Renal cortex interstitium (tissue), 11 donors: ENCODE results near the gene TOX2. TPM values are rescaled to one million over a fixed set of nuclear protein-coding genes. Genes with fewer than 3 reads are reported as not detected.

Experiments
- DNase-seq, 11 donors: peaks; one replicate each; pipeline ENCODE4 v3.0.0-alpha.2; 2013; ENCODE audit warnings: low read depth in 9 of 11, low spot score in 4 of 11; ENCODE audit errors: extremely low read depth in 1 of 11
- polyA plus RNA-seq, 3 donors: library from polyadenylated mRNA; unstranded; fragments of 120-200 nt; gene quantifications; one replicate each; pipeline ENCODE4 v1.2.1, GENCODE V29; 2013; ENCODE audit not compliant: insufficient read length in 3 of 3

TOX2 gene
- polyA plus RNA-seq, 3 donors = 2.7 to 4.7 (median 4.2) TPM

DNA sequence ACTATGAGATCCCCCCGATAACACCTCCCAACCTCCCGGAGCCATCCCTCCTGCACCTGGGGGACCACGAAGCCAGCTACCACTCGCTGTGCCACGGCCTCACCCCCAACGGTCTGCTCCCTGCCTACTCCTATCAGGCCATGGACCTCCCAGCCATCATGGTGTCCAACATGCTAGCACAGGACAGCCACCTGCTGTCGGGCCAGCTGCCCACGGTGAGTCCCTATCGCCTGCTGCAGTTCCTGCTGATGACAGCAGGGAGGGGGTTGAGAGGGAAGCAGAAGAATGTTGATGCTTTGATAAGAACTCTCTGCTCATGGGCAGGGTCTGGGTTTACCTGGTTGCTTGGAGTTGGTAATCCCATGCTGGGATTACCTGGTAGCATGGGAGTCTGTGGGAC is 91.9 kb downstream of the TOX2 start:
- DNase-seq = no peak

DNA sequence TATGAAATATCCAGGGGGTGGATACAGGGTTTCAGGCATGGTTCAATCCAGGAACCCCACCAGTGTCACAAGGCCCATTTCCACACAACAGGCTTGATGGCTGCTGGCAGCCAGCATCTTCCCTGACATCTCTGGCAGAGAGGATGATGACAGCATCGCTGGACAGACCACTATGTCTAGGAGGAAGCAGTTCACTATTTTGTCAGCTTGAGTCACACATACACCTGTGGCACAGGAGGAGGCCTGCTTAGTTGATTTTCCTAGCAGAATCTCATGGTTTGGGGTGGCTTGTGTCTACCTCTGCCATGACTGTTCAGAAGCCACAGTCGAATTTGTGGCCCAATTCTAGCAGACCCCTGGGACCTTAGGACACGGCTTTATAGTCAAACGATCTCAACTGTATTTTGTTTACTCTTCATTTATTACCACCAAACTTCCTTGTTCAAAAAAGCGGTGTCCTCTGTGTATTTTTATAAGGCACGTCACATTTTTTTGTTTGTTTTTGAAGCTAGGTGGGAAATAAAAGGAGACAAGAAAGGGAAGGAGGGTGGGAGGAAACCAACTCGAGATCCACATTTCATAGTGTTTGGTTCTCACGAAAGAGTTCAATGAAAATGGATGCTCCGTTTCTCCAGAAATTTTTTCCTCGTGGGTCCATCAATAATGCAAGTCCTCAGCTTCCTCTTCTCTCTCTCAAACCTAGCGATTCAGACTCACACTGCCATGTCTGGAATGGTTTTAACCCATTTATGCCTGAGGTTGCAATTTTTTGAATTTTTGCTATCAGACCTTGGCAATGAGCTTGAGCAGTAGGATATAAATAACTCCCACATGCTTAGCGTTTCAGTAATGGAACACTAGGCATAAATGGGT is 94.4 kb downstream of the TOX2 start:
- no peak for DNase-seq

DNA sequence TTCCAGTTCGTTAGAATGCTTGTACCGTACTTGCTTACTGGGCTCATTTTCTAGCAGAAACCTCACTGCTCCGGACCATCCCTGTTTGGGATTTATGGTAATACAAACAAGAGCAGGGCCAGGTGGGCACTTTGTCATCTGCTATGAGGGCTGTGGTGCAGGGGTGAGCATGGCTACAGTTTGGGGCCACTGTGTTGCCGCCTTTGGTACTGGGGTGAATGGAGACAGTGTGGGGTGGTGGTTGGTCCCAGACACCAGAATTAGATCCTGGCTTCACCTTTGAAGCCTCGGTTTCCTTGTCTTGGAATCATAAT is 95.0 kb downstream of the TOX2 start:
- DNase-seq = no peak

DNA sequence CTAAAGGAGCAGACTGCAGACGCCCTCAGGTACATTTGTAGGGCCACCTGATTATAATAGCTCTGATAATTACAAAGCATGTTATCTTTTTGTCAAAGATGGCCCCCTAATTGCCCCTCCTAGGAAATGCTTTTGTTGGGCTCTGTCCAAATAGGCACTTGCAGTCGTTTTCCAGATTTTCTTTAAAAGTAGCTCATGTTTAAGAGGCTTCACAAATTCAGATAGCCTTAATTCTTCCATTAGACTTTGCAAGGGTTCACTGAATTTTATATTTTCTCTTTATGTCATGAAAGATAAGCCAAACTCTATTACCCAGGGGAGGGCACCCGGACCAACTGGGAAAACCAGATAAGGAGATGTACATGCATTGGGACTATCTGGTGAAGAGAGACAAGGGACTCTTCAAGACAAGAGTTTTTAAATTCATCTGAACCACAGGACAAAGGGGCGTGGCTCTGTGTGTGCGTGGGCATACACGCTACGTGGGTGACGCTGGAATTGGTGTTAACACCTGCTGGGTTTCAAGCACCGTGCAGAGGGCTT is 95.6 kb downstream of the TOX2 start:
- no peak for DNase-seq

DNA sequence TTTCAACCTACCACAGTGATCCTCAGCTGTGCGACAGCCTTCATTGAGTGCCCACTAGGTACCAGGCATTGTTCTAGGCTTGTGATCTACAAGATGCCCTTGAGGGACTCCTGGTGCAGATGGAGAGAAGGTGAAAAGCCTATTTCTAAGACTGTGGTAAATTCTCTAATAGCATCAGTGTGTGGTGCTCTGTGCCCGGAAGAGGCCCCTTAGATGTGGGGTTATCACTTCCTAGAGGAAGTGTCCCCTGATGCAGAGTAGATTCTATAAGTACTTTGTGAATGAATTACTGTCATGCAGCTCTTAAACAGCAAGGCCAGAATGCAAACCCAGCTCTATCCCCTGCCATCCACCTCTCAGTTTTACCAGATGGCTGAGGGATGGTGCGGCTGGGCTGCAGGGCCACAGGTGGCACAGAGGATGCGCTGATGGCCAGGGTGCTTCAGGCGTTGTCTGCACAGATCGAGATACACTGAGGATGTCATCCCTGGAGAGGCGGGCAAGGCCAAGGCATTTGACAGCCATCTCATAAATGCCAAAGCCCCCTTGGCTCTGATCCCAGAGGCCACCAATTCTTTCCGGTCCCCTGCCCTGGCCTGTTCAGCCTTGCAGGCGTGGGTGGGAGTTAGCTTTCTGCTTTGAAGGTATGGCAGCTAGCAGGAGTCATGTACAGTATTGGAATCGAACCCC is 96.7 kb downstream of the TOX2 start:
- DNase-seq = no peak

DNA sequence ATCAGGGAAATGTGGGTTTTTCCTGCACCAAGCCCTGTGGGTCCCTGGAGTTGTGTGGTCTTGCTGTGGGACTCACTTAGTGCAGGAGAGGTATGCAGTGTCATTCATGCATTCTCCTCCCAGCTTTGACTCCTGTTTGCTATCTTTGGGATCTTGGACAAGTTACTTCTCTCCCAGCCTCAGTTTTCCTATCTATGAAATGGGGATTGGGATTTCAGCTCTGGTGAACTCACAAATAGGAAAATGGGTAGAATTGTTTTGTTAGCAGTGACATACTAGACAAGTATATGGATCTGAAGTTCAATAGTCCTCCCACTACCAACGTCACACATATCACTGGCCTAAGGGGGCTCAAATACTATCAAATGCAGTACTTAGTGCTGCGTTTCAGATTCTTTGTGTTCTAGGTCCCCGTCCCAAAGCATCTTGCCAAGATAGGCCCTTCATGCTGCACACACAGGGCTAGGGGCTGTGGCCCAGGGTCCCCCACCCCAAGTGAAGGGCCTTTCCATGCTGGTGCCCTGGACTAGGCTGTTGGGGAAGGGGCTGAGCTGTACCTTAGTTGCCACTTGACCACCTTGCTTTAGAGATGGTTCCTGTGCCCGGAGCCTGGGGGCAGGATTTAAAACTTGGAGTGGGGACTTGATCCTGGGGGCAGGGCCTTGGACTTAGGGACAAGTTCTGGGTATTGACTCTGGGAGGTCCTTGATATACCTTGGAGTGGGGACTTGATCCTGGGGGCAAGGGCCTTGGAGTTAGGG is 98.0 kb downstream of the TOX2 start:
- no peak for DNase-seq

DNA sequence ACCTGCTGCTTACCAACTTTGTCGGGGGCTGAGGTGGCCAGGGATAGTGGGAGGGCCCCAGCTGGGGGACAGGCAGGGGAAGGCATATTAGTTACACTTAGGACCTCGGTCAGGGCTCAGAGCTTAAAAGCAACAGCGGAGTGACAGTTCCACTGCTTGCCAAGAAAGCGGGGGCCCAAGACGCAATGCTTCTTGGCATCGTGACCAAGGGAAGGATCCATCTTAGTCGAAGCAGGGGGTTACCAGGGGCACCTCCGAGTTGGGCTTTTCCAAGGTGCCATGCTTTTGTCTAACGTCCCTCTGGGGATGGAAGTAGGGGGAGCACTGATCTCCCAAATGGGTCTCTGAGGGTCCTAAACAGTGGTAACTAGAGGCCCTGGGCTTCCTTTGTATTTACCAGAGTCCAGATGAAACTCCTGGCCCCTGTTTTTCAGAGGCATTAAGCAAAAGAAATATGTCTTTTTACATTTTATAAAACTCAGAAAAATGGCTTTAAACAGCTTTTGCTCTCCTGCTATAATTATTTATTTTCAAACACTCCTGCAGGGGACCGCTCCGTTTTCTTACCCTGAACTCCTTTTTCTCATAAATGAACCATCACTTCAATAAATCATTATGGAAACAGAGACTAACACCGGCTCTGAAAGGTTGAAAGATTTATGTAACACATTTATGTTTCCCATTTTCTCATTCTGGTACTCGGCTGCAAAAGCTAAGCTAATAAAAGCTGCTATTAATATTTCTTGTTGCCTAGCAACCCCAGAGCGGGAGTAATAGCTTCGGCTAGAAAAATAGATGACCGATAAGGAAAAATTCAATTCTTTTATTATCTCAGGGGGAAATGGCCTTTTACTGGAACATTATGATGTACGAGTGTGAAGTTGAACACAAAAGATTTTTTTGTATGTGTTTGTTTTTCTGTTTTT is 100.4 kb downstream of the TOX2 start:
- DNase-seq = peak in 9 of 11 donors; percentile 42 to 65 (median 55)

DNA sequence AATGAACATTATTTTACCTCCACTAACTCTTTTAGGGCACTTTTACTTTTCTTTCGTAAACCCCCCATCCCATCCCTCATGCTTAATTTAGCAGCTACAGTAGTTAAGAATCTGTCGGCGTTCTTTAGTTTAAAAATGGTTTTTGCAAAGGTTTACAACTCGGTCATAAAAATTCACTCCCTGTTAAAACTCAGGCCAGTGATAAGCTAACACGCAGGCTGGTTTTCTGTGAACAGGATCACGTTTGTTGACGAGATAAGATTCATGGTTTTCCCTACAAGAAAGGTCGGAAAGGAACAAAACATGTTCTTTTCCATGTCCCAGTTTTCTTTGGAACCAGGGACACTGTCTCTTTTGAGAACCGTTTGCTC is 101.1 kb downstream of the TOX2 start:
- DNase-seq = no peak

DNA sequence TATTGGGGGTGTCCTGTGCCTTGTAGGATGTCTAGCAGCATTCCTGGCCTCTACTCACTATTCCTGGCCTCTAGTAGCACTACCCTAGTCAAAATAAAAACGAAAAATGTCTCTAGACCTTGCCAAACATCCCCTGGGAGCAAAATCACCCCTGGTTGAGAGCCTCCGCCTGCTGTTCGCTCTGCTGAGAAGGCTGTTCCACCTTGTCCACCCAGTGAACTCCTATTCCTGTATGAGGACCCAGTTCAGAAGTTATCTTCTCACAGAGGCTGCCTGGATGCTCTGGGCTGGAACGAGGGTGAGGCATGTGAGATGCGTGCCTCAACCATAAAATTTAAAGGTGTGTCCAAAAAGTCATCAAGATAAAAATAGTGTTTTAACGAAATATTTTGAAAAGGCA is 101.9 kb downstream of the TOX2 start:
- DNase-seq = no peak

DNA sequence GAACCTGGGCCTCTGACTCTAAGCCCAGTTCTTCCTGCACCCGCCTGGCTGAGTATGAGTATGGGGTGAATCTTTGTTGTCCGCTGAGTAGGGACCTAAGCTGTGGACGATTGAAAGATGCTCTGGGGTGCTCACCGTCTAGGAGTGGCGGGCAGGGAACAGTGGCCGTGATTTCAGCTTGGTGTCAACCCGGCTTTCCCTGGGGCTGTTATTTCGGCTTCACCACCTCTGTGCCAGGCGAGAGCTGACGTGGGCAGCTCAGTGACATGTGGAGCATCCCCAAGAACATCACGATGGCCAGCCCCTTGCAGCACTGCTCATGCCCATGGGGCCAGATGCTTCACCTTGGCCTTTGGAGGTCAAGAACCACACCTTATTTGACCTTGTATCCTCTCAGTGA is 102.6 kb downstream of the TOX2 start:
- no peak for DNase-seq

DNA sequence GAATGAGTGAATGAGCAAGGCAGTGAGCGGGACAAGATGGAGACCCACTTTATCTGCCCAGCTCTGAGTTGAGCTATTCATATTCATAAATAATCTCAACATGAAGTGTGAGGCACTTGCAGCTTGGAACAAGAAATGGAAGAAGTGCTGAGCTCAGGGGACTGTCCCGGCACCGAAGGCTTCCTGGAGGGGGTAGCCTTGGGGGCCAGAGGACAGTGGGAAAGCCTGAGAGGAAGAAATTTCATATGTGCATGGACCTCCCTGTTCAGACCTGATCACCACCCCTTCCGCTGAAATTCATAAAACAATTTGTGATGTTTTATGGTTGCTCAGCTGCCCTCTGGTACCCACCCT is 103.2 kb downstream of the TOX2 start:
- DNase-seq = no peak

DNA sequence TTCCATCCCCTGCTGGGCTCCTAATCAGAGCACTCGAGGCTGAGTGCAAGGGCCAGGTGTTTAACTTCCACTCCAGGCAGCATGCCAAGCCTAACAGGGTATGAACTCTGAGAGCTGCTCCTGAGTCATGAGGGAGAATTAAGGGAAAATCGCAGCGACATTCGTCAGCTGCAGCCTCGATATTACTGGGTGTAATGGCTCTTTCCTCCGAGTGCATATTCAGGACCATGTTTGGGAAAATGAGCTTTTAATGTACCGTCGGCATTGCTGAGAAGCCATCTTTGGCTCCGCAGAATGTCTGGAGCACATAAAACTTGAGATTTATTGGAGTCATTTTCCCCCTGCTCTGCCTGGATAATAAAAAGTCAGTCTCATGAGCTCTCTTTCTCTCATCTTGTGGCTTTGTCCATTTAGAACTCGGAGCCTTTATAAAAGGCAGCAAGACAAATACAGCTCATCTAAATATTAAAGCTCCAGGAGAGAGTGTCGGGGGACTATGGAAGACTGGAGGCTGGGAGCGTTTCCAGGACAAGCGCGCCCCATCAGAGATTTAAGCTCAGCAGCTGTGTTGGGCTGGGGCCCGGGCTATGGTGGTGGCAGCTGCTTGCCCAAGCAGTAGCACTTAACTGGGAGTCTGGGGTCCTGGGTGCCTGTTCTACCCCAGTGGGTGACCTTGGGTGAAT is 103.7 kb downstream of the TOX2 start:
- DNase-seq = peak in 10 of 11 donors; percentile 35 to 80 (median 70)

DNA sequence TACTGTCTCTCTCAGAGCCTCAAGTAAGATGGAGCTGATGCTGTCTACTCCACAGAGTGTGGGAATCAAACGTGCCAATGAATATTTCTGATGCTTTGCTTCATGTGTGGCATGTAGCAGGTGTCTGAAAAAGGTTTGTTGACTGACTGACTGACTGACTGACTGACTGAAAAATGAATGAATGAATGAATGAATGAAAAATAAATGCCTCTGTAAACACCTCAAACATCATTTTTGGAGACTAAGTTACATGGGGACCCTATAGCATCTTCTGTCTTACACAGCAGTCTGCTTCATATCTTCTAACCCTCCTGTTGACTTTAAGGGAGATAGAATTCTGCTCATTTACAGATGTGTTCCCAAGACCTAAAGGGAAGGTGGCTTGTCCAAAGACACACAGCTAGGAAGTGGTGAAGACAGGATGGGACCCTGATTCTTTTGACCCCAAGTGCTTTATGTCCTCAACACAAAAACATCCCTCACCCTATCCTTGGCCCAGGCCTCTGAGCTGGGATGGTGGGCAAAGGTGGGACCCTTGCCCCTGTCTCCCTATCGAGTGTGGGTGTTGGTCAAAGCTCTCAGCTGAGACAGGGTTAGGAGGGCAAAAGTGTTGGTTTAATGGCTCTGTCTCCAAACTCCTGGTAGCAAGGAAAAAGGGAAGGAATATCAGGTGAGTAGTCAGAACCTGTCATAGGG is 104.4 kb downstream of the TOX2 start:
- DNase-seq = no peak

DNA sequence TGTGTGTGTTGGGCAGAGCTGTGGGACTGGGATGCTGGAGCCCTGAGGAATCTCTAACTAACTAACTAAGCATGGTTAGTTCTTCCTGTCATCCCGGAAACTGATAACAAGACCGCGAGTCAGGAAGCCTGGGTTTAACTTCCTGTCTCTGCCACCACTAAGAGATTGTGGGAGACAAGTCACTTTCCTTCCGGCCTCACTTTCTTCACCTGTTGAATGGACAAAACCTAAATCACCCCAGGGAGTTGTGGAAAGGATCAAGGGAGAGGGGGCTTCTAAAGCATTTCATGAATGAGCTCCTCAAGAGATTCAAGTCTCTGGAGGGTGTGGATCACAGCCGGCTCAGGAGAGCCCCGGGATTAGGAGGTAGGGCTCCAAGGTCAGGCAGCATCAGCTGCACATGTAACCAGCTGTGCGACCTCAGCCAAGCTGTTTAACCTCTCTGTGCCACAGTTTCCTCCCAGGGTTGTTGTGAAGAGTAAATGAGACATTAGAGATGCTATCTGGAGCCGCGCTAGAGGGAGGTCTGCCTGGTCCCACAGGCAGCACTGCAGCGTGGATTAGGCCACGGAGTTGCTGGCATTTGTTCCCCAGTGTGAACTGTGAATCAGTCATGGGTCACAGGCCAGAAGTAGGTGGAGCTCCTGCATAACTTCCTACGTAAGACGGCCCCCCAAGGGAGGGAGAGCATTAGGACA is 105.1 kb downstream of the TOX2 start:
- no peak for DNase-seq

DNA sequence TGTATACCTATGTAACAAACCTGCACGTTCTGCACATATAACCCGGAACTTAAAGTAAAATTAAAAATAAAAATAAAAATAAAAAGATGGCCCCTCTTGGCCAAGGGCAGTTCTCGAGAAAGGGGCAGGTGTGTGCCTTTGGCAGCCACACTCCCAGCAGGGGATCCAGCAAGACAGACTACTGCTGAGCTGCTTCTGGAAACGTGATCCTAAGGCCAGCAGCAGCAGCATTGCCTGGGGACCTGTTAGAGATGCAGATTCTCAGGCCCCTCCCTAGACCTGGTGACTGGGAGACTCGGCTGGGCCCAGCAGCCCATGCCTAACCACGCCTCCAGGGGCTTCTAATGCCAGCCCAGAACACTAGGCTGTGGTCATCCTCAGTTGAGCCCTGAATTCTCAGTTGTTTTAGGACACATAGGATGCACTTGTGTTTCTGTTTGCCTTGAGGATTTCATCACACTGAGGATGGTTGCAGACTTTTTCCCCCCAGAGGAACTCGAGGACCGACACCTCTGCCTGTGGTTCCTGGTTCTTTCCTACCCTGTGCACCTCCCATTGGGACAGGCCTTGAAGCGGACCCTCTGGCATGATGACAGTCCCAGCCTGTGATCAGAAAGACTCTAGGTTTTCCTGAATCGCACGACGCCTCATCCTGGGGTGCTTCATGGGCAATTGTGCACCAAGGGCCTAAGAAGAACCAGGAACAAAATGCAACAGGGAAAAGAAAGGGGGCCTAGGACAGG is 105.9 kb downstream of the TOX2 start:
- no peak for DNase-seq

DNA sequence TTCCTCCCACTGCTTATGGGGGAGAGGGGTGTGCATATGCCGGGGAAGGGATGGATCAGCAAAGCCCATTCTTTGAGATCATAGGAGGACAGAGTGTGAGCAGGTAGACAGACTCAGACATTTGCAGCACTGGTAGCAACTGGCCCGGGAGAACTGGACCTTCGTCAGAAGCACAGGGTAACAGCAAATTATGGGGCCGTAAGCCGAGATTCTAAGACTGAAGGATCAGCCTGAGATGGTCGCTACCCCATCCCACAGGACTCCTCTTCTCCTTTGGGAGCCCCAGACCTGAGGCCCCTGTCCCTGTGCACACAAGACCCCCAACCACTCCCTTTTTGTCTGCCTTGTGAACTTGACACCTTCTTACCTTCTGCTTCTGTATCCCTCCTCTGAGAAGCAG is 106.5 kb downstream of the TOX2 start:
- no peak for DNase-seq

DNA sequence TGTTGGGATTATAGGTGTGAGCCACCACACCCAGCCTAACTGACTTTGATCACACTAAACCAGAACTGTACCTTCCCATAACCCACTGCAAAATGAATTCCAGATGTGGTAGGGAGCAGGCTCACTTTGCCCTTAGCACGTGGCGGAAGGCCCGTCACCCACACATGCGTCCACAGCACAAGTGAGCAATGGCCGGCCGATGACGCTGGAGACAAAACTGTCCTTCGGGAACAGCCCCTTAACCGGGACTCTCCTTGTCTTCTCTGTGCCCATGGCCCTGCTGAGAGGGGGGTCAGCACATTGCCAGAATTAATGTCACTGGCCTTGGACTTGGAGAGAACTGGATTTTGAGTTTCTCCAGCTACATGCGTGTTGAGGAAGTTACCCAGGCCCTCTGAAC is 107.2 kb downstream of the TOX2 start:
- no peak for DNase-seq
